Lower leg skin (tissue), 4 donors: Measurements from ENCODE around the gene SPG11. TPM values are rescaled to one million over a fixed set of nuclear protein-coding genes. Genes with fewer than 3 reads are reported as not detected.
"Not testable (repeated sequence)": the region's sequence is repeated elsewhere in the genome, so short reads cannot be mapped to it uniquely, and the experiment has no call there.

Source experiments
- DNase-seq, 2 donors: peaks; one replicate each; pipeline ENCODE4 v3.0.0-alpha.2; 2019; ENCODE audit warnings: low spot score in 2 of 2
- H3K4me3 ChIP-seq: fragments of 200-600 bp; sonication (generic); 2 replicates; pipeline ENCODE4 v1.5.1; 2017; ENCODE audit warnings: mild to moderate bottlenecking, low read depth; ENCODE audit not compliant: poor library complexity, severe bottlenecking
- CTCF ChIP-seq, 3 donors: fragments of 450-650 bp; IDR thresholded peaks; one replicate each; pipeline ENCODE4 v1.5.1; 2016; ENCODE audit warnings: antibody characterized with exemption in 3 of 3, mild to moderate bottlenecking in 3 of 3, moderate library complexity in 2 of 3
- POLR2A ChIP-seq, 2 donors: fragments of 450-650 bp; IDR thresholded peaks; one replicate each; pipeline ENCODE4 v1.6.1; 2016 to 2017; ENCODE audit warnings: antibody characterized with exemption in 2 of 2, mild to moderate bottlenecking in 1 of 2, moderate library complexity in 1 of 2
- WGBS, 2 donors: methylation state at CpG; one replicate each; pipeline ENCODE4 v1.1.5; 2018; 5-methylcytosine and 5-hydroxymethylcytosine counted together
- intact Hi-C: fragments of 100-400 bp; cut with DNase I; formaldehyde crosslinking; loops from one replicate; pipeline ENCODE4 v1.15.0; 2023; ENCODE audit warnings: low total_unique reads
- total RNA-seq, 4 donors: library from RNA; depleted of rRNA; stranded (reverse); fragments of >200 nt; gene quantifications; one replicate each; pipeline ENCODE4 v1.1.0, GENCODE V29; 2016

SPG11 gene
- total RNA-seq, 4 donors from 2014 or later, result 78.1 to 118 (median 89.7) TPM

GRCh38 chr15:44565387-44566154 lies 97.9 kb downstream of the SPG11 start:
- 95 to 98% methylated on average over 8 of the region's 8 CpGs for WGBS, 2 donors

GRCh38 chr15:44560926-44561325 lies 102.5 kb downstream of the SPG11 start:
- intact Hi-C loops, result loop anchor here (10.0 kb wide), 1 partner anchor 64 kb away; no protein-coding TSS in a partner anchor
- not testable (repeated sequence) for DNase-seq, H3K4me3 ChIP-seq

More at GRCh38 chr15:44565387-44566154, 97.9 kb downstream of the SPG11 start:
- H3K4me3 ChIP-seq, result no peak overlapping the region
- no peak for TF ChIP-seq POLR2A (IDR thresholded peaks at IDR 0.05)
- DNase-seq, result no peak
- intact Hi-C loops, result loop anchor here (10.0 kb wide), 1 partner anchor 59 kb away; no protein-coding TSS in a partner anchor

- no peak for DNase-seq
- TF ChIP-seq CTCF (IDR thresholded peaks at IDR 0.05), result no peak
- TF ChIP-seq POLR2A (IDR thresholded peaks at IDR 0.05), result no peak
- intact Hi-C loops, result no loop called here
- H3K4me3 ChIP-seq, result no peak overlapping the region
- 86 to 87% methylated on average over 4 of the region's 4 CpGs for WGBS, 2 donors
These were observed 108.3 kb downstream of the SPG11 start for GRCh38 chr15:44554934-44555723.

- H3K4me3 ChIP-seq, result no peak overlapping the region
- WGBS, 2 donors, result 93 to 94% methylated on average over 4 of the region's 4 CpGs
- no peak for TF ChIP-seq POLR2A (IDR thresholded peaks at IDR 0.05)
- no peak for DNase-seq
- intact Hi-C loops, result no loop called here
These were observed 112.7 kb downstream of the SPG11 start for GRCh38 chr15:44550734-44551133.

GRCh38 chr15:44550256-44550655 lies 113.2 kb downstream of the SPG11 start:
- TF ChIP-seq CTCF (IDR thresholded peaks at IDR 0.05), result no peak
- no peak for DNase-seq
- no peak overlapping the region for H3K4me3 ChIP-seq
- intact Hi-C loops, result no loop called here
- 32% methylated on average over 3 of the region's 3 CpGs for WGBS, 2 donors

GRCh38 chr15:44549152-44549551 lies 114.3 kb downstream of the SPG11 start:
- intact Hi-C loops, H3K4me3 ChIP-seq, DNase-seq: not testable (repeated sequence)
- WGBS, 2 donors, result 96 to 98% methylated on average over 9 of the region's 9 CpGs

GRCh38 chr15:44545913-44546802 lies 117.3 kb downstream of the SPG11 start:
- 59 to 61% methylated on average over 5 of the region's 5 CpGs for WGBS, 2 donors
- DNase-seq, result no peak
- intact Hi-C loops, result no loop called here

GRCh38 chr15:44544745-44545144 lies 118.7 kb downstream of the SPG11 start:
- 90 to 94% methylated on average over 5 of the region's 5 CpGs for WGBS, 2 donors
- DNase-seq, H3K4me3 ChIP-seq, intact Hi-C loops: not testable (repeated sequence)

More at GRCh38 chr15:44545913-44546802, 117.3 kb downstream of the SPG11 start:
- TF ChIP-seq POLR2A (IDR thresholded peaks at IDR 0.05) (no peak), CTCF (IDR thresholded peaks at IDR 0.05) (no peak)
- no peak overlapping the region for H3K4me3 ChIP-seq
